Measurements from ENCODE around the gene FREM3. TPM values are rescaled to one million over a fixed set of nuclear protein-coding genes. Genes with fewer than 3 reads are reported as not detected.
"Not testable (repeated sequence)": the region's sequence is repeated elsewhere in the genome, so short reads cannot be mapped to it uniquely, and the experiment has no call there.

FREM3 gene
- total and polyA plus RNA-seq, 5 donors from 2014 or later: 0.14 to 0.48 (median 0.30) TPM; not detected in 1

GRCh38 chr4:143726714-143727113 lies 26.2 kb upstream of the FREM3 start:
- H3K27me3 ChIP-seq (ENCODE audit: control insufficient read depth, insufficient read depth, low read length): no peaks in the 10 kb centered on the region
- ATAC-seq (ENCODE audit: low read depth in 2 of 2) (no peak), DNase-seq (no peak)
- Mint-ChIP-seq H3K27ac (no peak overlapping the region), H3K36me3 (no peaks in the 10 kb centered on the region), H3K4me3 (no peak overlapping the region), H3K4me1 (no peaks in the 10 kb centered on the region), H3K9me3 (peaks cover 0 to 9% (median 1%) of the 10 kb centered on the region in 7 donors), H3K27me3 (no peaks in the 10 kb centered on the region)
- H3K4me3 ChIP-seq (ENCODE audit: low read depth, low read length): no peak overlapping the region
- H3K36me3 ChIP-seq (ENCODE audit: control insufficient read depth, insufficient read depth, low read length): no peaks in the 10 kb centered on the region
- no peak overlapping the region for H3K27ac ChIP-seq (ENCODE audit: insufficient read depth, low read length, poor library complexity, severe bottlenecking)
- no peaks in the 10 kb centered on the region for H3K9me3 ChIP-seq (ENCODE audit: control insufficient read depth in 2 of 2, low read length in 2 of 2)
- no peaks in the 10 kb centered on the region for H3K4me1 ChIP-seq (ENCODE audit: control insufficient read depth, insufficient read depth, low read length, poor library complexity, severe bottlenecking)

GRCh38 chr4:143721317-143721716 lies 20.8 kb upstream of the FREM3 start:
- Histone ChIP-seq H3K27ac (ENCODE audit: insufficient read depth, low read length, poor library complexity, severe bottlenecking) (no peak overlapping the region), H3K9me3 (ENCODE audit: control insufficient read depth in 2 of 2, low read length in 2 of 2) (no peaks in the 10 kb centered on the region), H3K36me3 (ENCODE audit: control insufficient read depth, insufficient read depth, low read length) (no peaks in the 10 kb centered on the region), H3K4me1 (ENCODE audit: control insufficient read depth, insufficient read depth, low read length, poor library complexity, severe bottlenecking) (no peaks in the 10 kb centered on the region), H3K27me3 (ENCODE audit: control insufficient read depth, insufficient read depth, low read length) (no peaks in the 10 kb centered on the region), H3K4me3 (ENCODE audit: low read depth, low read length) (no peak overlapping the region)
- H3K27me3 Mint-ChIP-seq: no peaks in the 10 kb centered on the region
- no peaks in the 10 kb centered on the region for H3K36me3 Mint-ChIP-seq
- DNase-seq (no peak), ATAC-seq (ENCODE audit: low read depth in 2 of 2) (no peak)
- no peak overlapping the region for H3K4me3 Mint-ChIP-seq
- no peaks in the 10 kb centered on the region for H3K4me1 Mint-ChIP-seq
- H3K27ac Mint-ChIP-seq: no peak overlapping the region
- peaks cover 0 to 11% (median 2%) of the 10 kb centered on the region in 7 donors for H3K9me3 Mint-ChIP-seq

- H3K9me3 Mint-ChIP-seq; H3K36me3 Mint-ChIP-seq; H3K27ac ChIP-seq (ENCODE audit: insufficient read depth, low read length, poor library complexity, severe bottlenecking); H3K4me1 ChIP-seq (ENCODE audit: control insufficient read depth, insufficient read depth, low read length, poor library complexity, severe bottlenecking); H3K9me3 ChIP-seq (ENCODE audit: control insufficient read depth in 2 of 2, low read length in 2 of 2); H3K4me1 Mint-ChIP-seq; H3K27me3 ChIP-seq (ENCODE audit: control insufficient read depth, insufficient read depth, low read length); H3K36me3 ChIP-seq (ENCODE audit: control insufficient read depth, insufficient read depth, low read length); H3K27ac Mint-ChIP-seq; ATAC-seq (ENCODE audit: low read depth in 2 of 2); H3K4me3 ChIP-seq (ENCODE audit: low read depth, low read length); DNase-seq; H3K27me3 Mint-ChIP-seq; H3K4me3 Mint-ChIP-seq: not testable (repeated sequence)
These were observed 18.3 kb upstream of the FREM3 start for GRCh38 chr4:143718748-143719147.

- no peaks in the 10 kb centered on the region for H3K36me3 ChIP-seq (ENCODE audit: control insufficient read depth, insufficient read depth, low read length)
- H3K4me1 Mint-ChIP-seq: no peaks in the 10 kb centered on the region
- H3K36me3 Mint-ChIP-seq: no peaks in the 10 kb centered on the region
- H3K9me3 ChIP-seq (ENCODE audit: control insufficient read depth in 2 of 2, low read length in 2 of 2): no peaks in the 10 kb centered on the region
- no peak overlapping the region for H3K4me3 Mint-ChIP-seq
- no peaks in the 10 kb centered on the region for H3K27me3 ChIP-seq (ENCODE audit: control insufficient read depth, insufficient read depth, low read length)
- no peaks in the 10 kb centered on the region for H3K4me1 ChIP-seq (ENCODE audit: control insufficient read depth, insufficient read depth, low read length, poor library complexity, severe bottlenecking)
- ATAC-seq (ENCODE audit: low read depth in 2 of 2) (no peak), DNase-seq (no peak)
- H3K27ac Mint-ChIP-seq: no peak overlapping the region
- H3K27me3 Mint-ChIP-seq: no peaks in the 10 kb centered on the region
- peaks cover 0 to 2% (median 0%) of the 10 kb centered on the region in 7 donors for H3K9me3 Mint-ChIP-seq
- H3K27ac ChIP-seq (ENCODE audit: insufficient read depth, low read length, poor library complexity, severe bottlenecking): no peak overlapping the region
- no peak overlapping the region for H3K4me3 ChIP-seq (ENCODE audit: low read depth, low read length)
These were observed 13.6 kb upstream of the FREM3 start for GRCh38 chr4:143713955-143714625.

GRCh38 chr4:143713553-143713952 lies 13.1 kb upstream of the FREM3 start:
- ATAC-seq (ENCODE audit: low read depth in 2 of 2): no peak

GRCh38 chr4:143712155-143712550 lies 11.7 kb upstream of the FREM3 start:
- no peak for ATAC-seq (ENCODE audit: low read depth in 2 of 2)

More at GRCh38 chr4:143713553-143713952, 13.1 kb upstream of the FREM3 start:
- Histone ChIP-seq H3K9me3 (ENCODE audit: control insufficient read depth in 2 of 2, low read length in 2 of 2) (no peaks in the 10 kb centered on the region), H3K27me3 (ENCODE audit: control insufficient read depth, insufficient read depth, low read length) (no peaks in the 10 kb centered on the region), H3K27ac (ENCODE audit: insufficient read depth, low read length, poor library complexity, severe bottlenecking) (no peak overlapping the region), H3K36me3 (ENCODE audit: control insufficient read depth, insufficient read depth, low read length) (no peaks in the 10 kb centered on the region), H3K4me3 (ENCODE audit: low read depth, low read length) (no peak overlapping the region), H3K4me1 (ENCODE audit: control insufficient read depth, insufficient read depth, low read length, poor library complexity, severe bottlenecking) (no peaks in the 10 kb centered on the region)
- no peak overlapping the region for H3K4me3 Mint-ChIP-seq
- H3K27ac Mint-ChIP-seq: no peak overlapping the region
- H3K27me3 Mint-ChIP-seq: no peaks in the 10 kb centered on the region
- no peaks in the 10 kb centered on the region for H3K36me3 Mint-ChIP-seq
- no peak for DNase-seq
- H3K9me3 Mint-ChIP-seq: peaks cover 0 to 3% (median 0%) of the 10 kb centered on the region in 7 donors
- H3K4me1 Mint-ChIP-seq: no peaks in the 10 kb centered on the region

GRCh38 chr4:143711543-143712154 lies 11.2 kb upstream of the FREM3 start:
- no peaks in the 10 kb centered on the region for H3K9me3 ChIP-seq (ENCODE audit: control insufficient read depth in 2 of 2, low read length in 2 of 2)
- H3K27me3 ChIP-seq (ENCODE audit: control insufficient read depth, insufficient read depth, low read length): no peaks in the 10 kb centered on the region
- DNase-seq (no peak), ATAC-seq (ENCODE audit: low read depth in 2 of 2) (no peak)
- no peak overlapping the region for H3K4me3 ChIP-seq (ENCODE audit: low read depth, low read length)
- no peaks in the 10 kb centered on the region for H3K36me3 ChIP-seq (ENCODE audit: control insufficient read depth, insufficient read depth, low read length)
- Mint-ChIP-seq H3K4me1 (no peaks in the 10 kb centered on the region), H3K27me3 (no peaks in the 10 kb centered on the region), H3K27ac (no peak overlapping the region), H3K9me3 (peaks cover 0 to 5% (median 2%) of the 10 kb centered on the region in 7 donors), H3K36me3 (no peaks in the 10 kb centered on the region), H3K4me3 (no peak overlapping the region)
- H3K27ac ChIP-seq (ENCODE audit: insufficient read depth, low read length, poor library complexity, severe bottlenecking): no peak overlapping the region
- no peaks in the 10 kb centered on the region for H3K4me1 ChIP-seq (ENCODE audit: control insufficient read depth, insufficient read depth, low read length, poor library complexity, severe bottlenecking)

More at GRCh38 chr4:143712155-143712550, 11.7 kb upstream of the FREM3 start:
- no peaks in the 10 kb centered on the region for H3K27me3 Mint-ChIP-seq
- H3K4me1 ChIP-seq (ENCODE audit: control insufficient read depth, insufficient read depth, low read length, poor library complexity, severe bottlenecking): no peaks in the 10 kb centered on the region
- no peaks in the 10 kb centered on the region for H3K36me3 ChIP-seq (ENCODE audit: control insufficient read depth, insufficient read depth, low read length)
- H3K4me3 Mint-ChIP-seq: no peak overlapping the region
- no peak overlapping the region for H3K4me3 ChIP-seq (ENCODE audit: low read depth, low read length)
- H3K27ac Mint-ChIP-seq: no peak overlapping the region
- H3K4me1 Mint-ChIP-seq: no peaks in the 10 kb centered on the region
- peaks cover 0 to 3% (median 0%) of the 10 kb centered on the region in 7 donors for H3K9me3 Mint-ChIP-seq
- no peak overlapping the region for H3K27ac ChIP-seq (ENCODE audit: insufficient read depth, low read length, poor library complexity, severe bottlenecking)
- H3K36me3 Mint-ChIP-seq: no peaks in the 10 kb centered on the region
- H3K9me3 ChIP-seq (ENCODE audit: control insufficient read depth in 2 of 2, low read length in 2 of 2): no peaks in the 10 kb centered on the region
- DNase-seq: no peak
- H3K27me3 ChIP-seq (ENCODE audit: control insufficient read depth, insufficient read depth, low read length): no peaks in the 10 kb centered on the region

GRCh38 chr4:143701365-143701764 lies 890 bp upstream of the FREM3 start:
- H3K4me1 Mint-ChIP-seq: peaks cover 6 to 18% (median 10%) of the 10 kb centered on the region in 4 donors
- Histone ChIP-seq H3K36me3 (ENCODE audit: control insufficient read depth, insufficient read depth, low read length) (no peaks in the 10 kb centered on the region), H3K9me3 (ENCODE audit: control insufficient read depth in 2 of 2, low read length in 2 of 2) (no peaks in the 10 kb centered on the region), H3K4me1 (ENCODE audit: control insufficient read depth, insufficient read depth, low read length, poor library complexity, severe bottlenecking) (peaks cover 10% of the 10 kb centered on the region), H3K4me3 (ENCODE audit: low read depth, low read length) (peak overlapping the region; percentile 60), H3K27ac (ENCODE audit: insufficient read depth, low read length, poor library complexity, severe bottlenecking) (no peak overlapping the region), H3K27me3 (ENCODE audit: control insufficient read depth, insufficient read depth, low read length) (peaks cover 21% of the 10 kb centered on the region)
- peak overlapping the region; percentile 61 to 82 (median 73) for H3K4me3 Mint-ChIP-seq
- H3K27ac Mint-ChIP-seq: peak overlapping the region in 1 of 3 donors; percentile 71
- peak in 1 of 2 donors; percentile 43 for ATAC-seq (ENCODE audit: low read depth in 2 of 2)
- peak in 2 of 3 donors; percentile 20 to 84 for DNase-seq
- no peaks in the 10 kb centered on the region for H3K36me3 Mint-ChIP-seq
- H3K9me3 Mint-ChIP-seq: peaks cover 0 to 8% (median 0%) of the 10 kb centered on the region in 7 donors
- peaks cover 29% of the 10 kb centered on the region for H3K27me3 Mint-ChIP-seq

Measured in CD4-positive, CD25-positive, alpha-beta regulatory T cell (primary cell).